Stomach smooth muscle (tissue), 2 donors: Measurements from ENCODE around the gene MVD.

Source experiments
- H3K27ac ChIP-seq: one replicate; pipeline ENCODE4 v1.7.0; 2013; ENCODE audit warnings: mild to moderate bottlenecking, low read length, inconsistent platforms
- H3K27me3 ChIP-seq, 2 donors: one replicate each; pipeline ENCODE4 v1.7.0; 2013; ENCODE audit warnings: low read length in 2 of 2; ENCODE audit not compliant: insufficient read depth in 2 of 2, control insufficient read depth in 1 of 2
- H3K36me3 ChIP-seq, 2 donors: one replicate each; pipeline ENCODE4 v1.7.0; 2013; ENCODE audit warnings: low read length in 2 of 2; ENCODE audit not compliant: control insufficient read depth in 2 of 2, insufficient read depth in 2 of 2
- H3K4me1 ChIP-seq: one replicate; pipeline ENCODE4 v1.7.0; 2013; ENCODE audit warnings: low read length; ENCODE audit not compliant: control insufficient read depth, insufficient read depth
- H3K4me3 ChIP-seq, 2 donors: one replicate each; pipeline ENCODE4 v1.7.0; 2013; ENCODE audit warnings: low read length in 2 of 2
- H3K9ac ChIP-seq, 2 donors: one replicate each; pipeline ENCODE4 v1.7.0; 2013; ENCODE audit warnings: low read length in 2 of 2, mild to moderate bottlenecking in 1 of 2
- H3K9me3 ChIP-seq, 2 donors: one replicate each; pipeline ENCODE4 v1.7.0; 2013; ENCODE audit warnings: low read length in 2 of 2; ENCODE audit not compliant: control insufficient read depth in 2 of 2
- donor health status: healthy.
- donor health status: Pancreatic carcinoma.

The MVD gene

DNA sequence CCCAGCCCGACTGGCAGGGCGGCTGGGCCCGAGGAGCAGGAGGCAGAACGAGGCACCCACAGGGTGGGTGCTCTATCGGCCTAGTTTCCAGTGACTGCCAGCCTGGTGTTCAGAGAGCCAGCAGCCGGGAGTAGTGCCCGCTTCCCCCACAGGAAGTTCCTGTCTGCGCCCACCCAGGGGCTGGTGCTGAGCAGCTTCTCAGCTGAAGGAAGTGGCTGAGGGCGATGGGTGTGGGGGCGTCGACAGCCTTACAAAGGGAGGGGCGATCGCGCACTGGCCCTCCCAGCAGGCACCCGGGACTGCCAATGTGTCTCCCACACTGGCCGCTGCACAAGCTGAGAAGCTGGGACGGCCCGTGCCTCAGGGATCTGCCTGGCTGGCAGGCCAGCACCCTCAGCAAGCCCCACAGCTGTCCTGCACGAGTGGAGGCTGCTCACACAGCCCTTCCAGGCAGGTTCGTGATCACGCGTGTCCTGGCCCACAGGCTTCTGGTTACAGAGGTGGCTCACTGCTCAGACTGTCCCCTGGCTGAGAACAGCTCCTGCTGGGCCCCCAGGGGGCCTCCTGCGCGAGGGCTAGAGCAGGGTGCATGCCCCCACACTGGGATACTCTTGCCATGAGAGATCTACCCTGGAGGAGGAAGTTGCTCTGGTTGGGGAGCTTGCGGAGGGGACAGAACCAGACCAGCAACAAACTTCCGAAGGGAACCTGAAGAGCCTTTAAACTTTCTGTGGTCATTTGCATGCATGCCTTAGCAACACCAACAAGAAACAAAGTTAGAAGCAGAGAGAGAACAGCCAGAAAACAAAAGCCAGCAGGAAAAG is 40.8 kb upstream of the MVD start:
- Histone ChIP-seq H3K9ac (no peak overlapping the region), H3K27me3 (no peaks in the 10 kb centered on the region), H3K4me1 (peaks cover 36% of the 10 kb centered on the region), H3K36me3 (peaks cover 5 to 6% of the 10 kb centered on the region in 2 donors), H3K4me3 (peak overlapping the region in 1 of 2 donors; percentile 29), H3K9me3 (no peaks in the 10 kb centered on the region), H3K27ac (no peak overlapping the region)

GRCh38 chr16:88702371-88703210 is 39.7 kb upstream of the MVD start:
- H3K9me3 ChIP-seq = no peaks in the 10 kb centered on the region
- H3K27ac ChIP-seq = no peak overlapping the region
- peaks cover 6 to 10% of the 10 kb centered on the region in 2 donors for H3K36me3 ChIP-seq
- H3K27me3 ChIP-seq = no peaks in the 10 kb centered on the region
- peaks cover 35% of the 10 kb centered on the region for H3K4me1 ChIP-seq
- H3K9ac ChIP-seq = no peak overlapping the region
- H3K4me3 ChIP-seq = no peak overlapping the region

DNA sequence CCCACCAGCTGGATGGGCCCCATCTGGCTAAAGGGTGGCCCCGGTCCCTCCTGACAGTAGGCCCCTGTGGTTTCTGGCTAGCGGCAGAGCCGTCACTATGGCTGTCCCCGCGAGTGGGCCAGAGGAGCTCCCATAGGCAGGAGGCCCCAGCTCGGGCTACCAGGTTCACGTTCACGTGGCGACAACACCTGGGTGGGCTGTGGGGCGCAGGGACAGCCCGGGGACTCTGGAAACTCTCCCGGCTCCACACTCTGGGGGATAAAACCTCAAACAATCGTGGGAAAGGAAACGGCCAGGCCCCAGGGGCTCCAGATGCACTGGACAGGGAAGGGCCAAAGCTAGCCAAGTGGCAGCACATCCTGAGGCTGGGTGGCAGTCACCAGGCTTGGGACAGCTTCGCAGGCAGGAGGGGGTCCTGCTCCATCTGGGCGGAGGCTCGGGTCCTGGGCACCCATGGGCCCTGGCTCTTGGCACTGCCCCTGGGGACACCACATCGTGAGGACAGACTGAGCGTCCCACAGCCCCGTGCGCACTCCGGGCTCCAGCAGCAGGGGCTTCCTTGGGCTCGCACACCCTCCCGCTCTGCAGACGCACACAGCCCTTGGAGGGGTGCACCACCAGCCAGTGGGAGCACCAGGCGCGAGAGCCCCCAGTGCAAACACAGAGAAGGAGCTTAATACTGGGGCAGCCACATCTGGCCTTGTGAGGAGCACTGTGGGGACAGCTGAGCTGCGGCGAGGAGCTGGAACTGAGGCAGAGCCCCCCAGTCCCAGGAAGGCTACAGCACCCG is 38.9 kb upstream of the MVD start:
- no peak overlapping the region for H3K27ac ChIP-seq
- H3K4me3 ChIP-seq = no peak overlapping the region
- peaks cover 27% of the 10 kb centered on the region for H3K4me1 ChIP-seq
- H3K36me3 ChIP-seq = peaks cover 6 to 10% of the 10 kb centered on the region in 2 donors
- no peaks in the 10 kb centered on the region for H3K9me3 ChIP-seq
- H3K9ac ChIP-seq = no peak overlapping the region
- H3K27me3 ChIP-seq = no peaks in the 10 kb centered on the region

DNA sequence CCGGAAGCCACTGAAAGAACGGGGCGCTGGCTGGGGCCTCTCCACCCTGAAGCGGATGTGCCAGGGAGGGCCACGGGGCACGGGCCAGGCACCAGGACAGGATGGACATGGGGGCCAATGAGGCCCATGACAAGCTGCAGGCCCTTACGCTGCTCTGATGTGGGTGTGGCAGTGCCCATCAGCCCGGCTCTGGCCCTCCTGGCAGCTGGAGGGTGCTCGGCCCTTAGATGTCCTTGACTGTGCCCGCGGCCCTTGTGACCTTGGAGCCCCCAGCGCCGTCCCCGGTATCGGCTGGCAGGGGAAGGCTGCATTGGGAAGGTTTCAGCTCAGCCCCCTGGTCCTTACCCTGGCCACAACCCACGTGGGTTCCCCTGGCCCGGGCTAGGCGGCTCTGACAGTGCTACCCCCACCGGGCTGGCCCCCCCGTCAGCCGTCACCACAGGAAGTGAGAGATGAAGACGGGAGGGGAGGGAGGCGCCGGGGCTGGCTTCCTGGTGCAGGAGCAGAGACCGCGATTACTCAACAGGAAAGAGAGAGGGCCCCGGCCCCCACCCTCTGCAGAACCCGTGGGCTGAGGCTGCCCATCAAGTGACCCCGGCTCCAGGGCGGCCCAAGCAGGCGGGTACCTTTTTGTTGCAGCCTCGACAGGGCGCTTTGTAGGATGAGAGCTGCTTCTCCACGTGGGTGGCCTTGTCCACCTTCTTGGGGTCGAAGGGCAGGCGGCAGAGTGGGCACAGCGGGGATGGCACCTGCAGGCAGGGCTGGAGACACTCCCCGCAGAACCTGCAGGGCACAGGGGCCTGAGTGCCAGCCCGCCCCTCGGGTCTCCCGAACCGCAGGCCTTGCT is 38.0 kb upstream of the MVD start:
- no peak overlapping the region for H3K4me3 ChIP-seq
- no peaks in the 10 kb centered on the region for H3K27me3 ChIP-seq
- H3K9me3 ChIP-seq = no peaks in the 10 kb centered on the region
- peaks cover 6 to 10% of the 10 kb centered on the region in 2 donors for H3K36me3 ChIP-seq
- peaks cover 25% of the 10 kb centered on the region for H3K4me1 ChIP-seq
- no peak overlapping the region for H3K9ac ChIP-seq
- H3K27ac ChIP-seq = no peak overlapping the region

- no peaks in the 10 kb centered on the region for H3K27me3 ChIP-seq
- H3K9me3 ChIP-seq = no peaks in the 10 kb centered on the region
- no peak overlapping the region for H3K4me3 ChIP-seq
- no peak overlapping the region for H3K27ac ChIP-seq
- no peak overlapping the region for H3K9ac ChIP-seq
- H3K4me1 ChIP-seq = peaks cover 21% of the 10 kb centered on the region
- H3K36me3 ChIP-seq = peaks cover 6 to 10% of the 10 kb centered on the region in 2 donors
Measured at GRCh38 chr16:88700322-88700635, 37.4 kb upstream of the MVD start.

- no peaks in the 10 kb centered on the region for H3K9me3 ChIP-seq
- no peak overlapping the region for H3K4me3 ChIP-seq
- no peaks in the 10 kb centered on the region for H3K27me3 ChIP-seq
- H3K27ac ChIP-seq = no peak overlapping the region
- peaks cover 6 to 10% of the 10 kb centered on the region in 2 donors for H3K36me3 ChIP-seq
- H3K4me1 ChIP-seq = peaks cover 13% of the 10 kb centered on the region
- H3K9ac ChIP-seq = no peak overlapping the region
Measured at GRCh38 chr16:88699180-88699579, 36.3 kb upstream of the MVD start.

DNA sequence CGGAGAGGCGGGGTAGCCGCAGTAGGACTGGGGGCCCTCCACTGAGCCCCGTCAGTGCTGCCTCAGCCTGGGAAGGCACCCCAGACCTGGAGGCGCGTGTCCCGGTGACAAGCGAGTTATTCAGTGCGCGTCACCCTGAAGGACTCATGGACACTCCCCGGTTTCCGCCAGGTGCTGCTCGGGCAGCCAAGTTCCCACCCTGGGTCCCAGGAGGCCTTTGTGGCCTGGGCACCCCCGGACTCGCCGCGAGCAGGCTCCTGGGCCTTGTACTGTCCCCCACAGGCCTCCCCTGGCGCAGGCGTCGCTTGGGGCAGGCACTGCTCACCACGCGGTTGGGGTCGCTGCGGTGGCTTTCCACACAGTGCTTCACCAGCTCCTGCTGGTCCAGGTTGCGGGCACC is 35.8 kb upstream of the MVD start:
- Histone ChIP-seq H3K27ac (no peak overlapping the region), H3K4me3 (no peak overlapping the region), H3K9me3 (no peaks in the 10 kb centered on the region), H3K27me3 (no peaks in the 10 kb centered on the region), H3K9ac (no peak overlapping the region), H3K36me3 (peaks cover 6 to 10% of the 10 kb centered on the region in 2 donors), H3K4me1 (peaks cover 13% of the 10 kb centered on the region)

DNA sequence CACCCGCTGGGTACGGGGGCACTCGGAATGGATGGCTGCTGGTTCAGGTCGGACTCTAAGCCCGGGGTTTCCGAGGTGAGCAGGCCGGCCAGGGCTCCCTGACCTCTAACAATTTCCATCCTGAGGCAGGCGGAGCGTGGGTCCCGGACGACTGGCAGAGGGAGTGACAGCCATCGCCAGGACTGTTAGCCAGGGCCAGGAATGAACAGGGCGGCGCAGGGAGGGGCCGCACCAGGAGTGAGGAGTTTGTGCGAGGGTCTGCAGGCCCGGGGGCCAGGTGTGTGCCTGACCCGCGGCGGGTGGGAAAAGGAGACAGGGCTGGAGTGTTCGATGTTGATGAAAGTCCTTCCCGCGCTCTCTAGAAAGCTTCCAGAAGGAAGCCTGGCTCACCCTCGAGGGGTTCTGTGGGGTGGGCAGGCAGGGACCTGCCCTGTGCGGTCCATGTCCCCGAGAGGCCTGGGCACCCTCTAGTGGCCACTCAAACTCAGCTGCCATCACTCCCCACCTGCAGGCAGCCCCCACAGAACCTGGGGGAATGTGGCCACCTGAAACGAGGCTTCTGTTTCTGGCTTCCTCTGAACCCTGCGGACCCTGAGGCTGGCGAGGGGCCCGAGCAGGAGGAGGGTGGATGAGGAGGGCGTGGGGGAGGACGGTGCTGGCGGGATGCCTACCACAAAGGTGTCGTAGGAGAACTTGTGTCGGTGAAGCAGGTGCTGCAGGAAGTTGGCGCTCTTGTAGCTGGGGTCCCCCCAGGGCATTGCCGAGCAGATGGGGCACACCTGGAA is 35.1 kb upstream of the MVD start:
- no peak overlapping the region for H3K4me3 ChIP-seq
- H3K4me1 ChIP-seq = peaks cover 13% of the 10 kb centered on the region
- no peaks in the 10 kb centered on the region for H3K27me3 ChIP-seq
- H3K27ac ChIP-seq = no peak overlapping the region
- no peak overlapping the region for H3K9ac ChIP-seq
- H3K9me3 ChIP-seq = no peaks in the 10 kb centered on the region
- H3K36me3 ChIP-seq = peaks cover 6 to 10% of the 10 kb centered on the region in 2 donors

- Histone ChIP-seq H3K4me1 (peaks cover 10% of the 10 kb centered on the region), H3K27ac (no peak overlapping the region), H3K27me3 (no peaks in the 10 kb centered on the region), H3K9ac (no peak overlapping the region), H3K4me3 (no peak overlapping the region), H3K36me3 (peaks cover 5 to 10% of the 10 kb centered on the region in 2 donors), H3K9me3 (no peaks in the 10 kb centered on the region)
Measured at GRCh38 chr16:88697116-88697830, 34.4 kb upstream of the MVD start.
